Activated CD8-positive, alpha-beta T cell treated with anti-CD3 and anti-CD28 coated beads for 36 hours (primary cell): ENCODE data around the gene ASIC4. TPM values are rescaled to one million over a fixed set of nuclear protein-coding genes. Genes with fewer than 3 reads are reported as not detected.

ENCODE experiments used
- ATAC-seq: fragments of 200-7000 bp; cut with Tn5 transposase; one replicate; pipeline ENCODE4 v1.10.0; 2021; ENCODE audit warnings: mild to moderate bottlenecking, moderate library complexity
- CTCF ChIA-PET: fragments of 350-600 bp; sonication (Branson Sonifier 250); formaldehyde crosslinking; loops from one replicate; lab custom pipeline; 2021; ENCODE audit warnings: antibody characterized with exemption; lab: Charles Lee
- POLR2A ChIA-PET: fragments of 350-600 bp; sonication (Branson Sonifier 250); formaldehyde crosslinking; loops from one replicate; lab custom pipeline; 2021; ENCODE audit warnings: antibody characterized with exemption; lab: Charles Lee
- DNase-seq: peaks from one replicate; pipeline ENCODE4 v3.0.0-alpha.2; 2020
- H3K27ac Mint-ChIP-seq: one replicate; pipeline ENCODE4 v1.8.0; 2021; ENCODE audit warnings: mild to moderate bottlenecking, mixed read lengths
- H3K27me3 Mint-ChIP-seq: one replicate; pipeline ENCODE4 v1.8.0; 2021; ENCODE audit warnings: mixed read lengths
- H3K36me3 Mint-ChIP-seq: one replicate; pipeline ENCODE4 v1.8.0; 2021; ENCODE audit warnings: low read depth, mixed read lengths
- H3K4me1 Mint-ChIP-seq: one replicate; pipeline ENCODE4 v1.8.0; 2021; ENCODE audit warnings: low read depth, mixed read lengths
- H3K4me3 Mint-ChIP-seq: one replicate; pipeline ENCODE4 v1.8.0; 2021; ENCODE audit warnings: mild to moderate bottlenecking, moderate library complexity, mixed read lengths
- H3K9me3 Mint-ChIP-seq: one replicate; pipeline ENCODE4 v1.8.0; 2021; ENCODE audit warnings: mixed read lengths
- intact Hi-C: fragments of 100-400 bp; cut with micrococcal nuclease; formaldehyde crosslinking; loops from one replicate; pipeline ENCODE4 v1.10.0; 2022
- total RNA-seq, 2 experiments: library from RNA; stranded (reverse); gene quantifications; one replicate each; pipeline ENCODE4 v1.2.3, GENCODE V29; 2021
- TF ChIP-seq, protein P1 (sequence below): fragments of 200-600 bp; IDR thresholded peaks from one replicate; pipeline ENCODE4 v1.8.0; 2022; ENCODE audit warnings: antibody characterized with exemption, mild to moderate bottlenecking

Gene ASIC4
- total RNA-seq, 2 experiments from 2014 or later: not detected

DNA sequence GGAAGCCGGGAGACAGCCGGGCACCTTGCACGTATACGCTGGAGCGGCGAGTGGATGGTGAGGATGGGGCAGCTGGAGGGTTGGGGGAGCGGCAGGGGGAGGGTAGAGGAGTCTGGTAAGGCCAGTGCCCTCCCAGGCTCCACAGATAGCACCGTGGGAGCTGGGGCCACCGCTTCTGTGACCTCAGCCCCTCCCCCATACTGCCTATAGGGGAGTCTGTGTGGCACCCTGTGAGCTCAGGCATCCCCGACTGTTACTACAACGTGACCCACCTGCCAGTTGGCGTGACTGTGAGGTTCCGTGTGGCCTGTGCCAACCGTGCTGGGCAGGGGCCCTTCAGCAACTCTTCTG is 25.5 kb upstream of the ASIC4 start:
- TF ChIP-seq, protein P1, sequence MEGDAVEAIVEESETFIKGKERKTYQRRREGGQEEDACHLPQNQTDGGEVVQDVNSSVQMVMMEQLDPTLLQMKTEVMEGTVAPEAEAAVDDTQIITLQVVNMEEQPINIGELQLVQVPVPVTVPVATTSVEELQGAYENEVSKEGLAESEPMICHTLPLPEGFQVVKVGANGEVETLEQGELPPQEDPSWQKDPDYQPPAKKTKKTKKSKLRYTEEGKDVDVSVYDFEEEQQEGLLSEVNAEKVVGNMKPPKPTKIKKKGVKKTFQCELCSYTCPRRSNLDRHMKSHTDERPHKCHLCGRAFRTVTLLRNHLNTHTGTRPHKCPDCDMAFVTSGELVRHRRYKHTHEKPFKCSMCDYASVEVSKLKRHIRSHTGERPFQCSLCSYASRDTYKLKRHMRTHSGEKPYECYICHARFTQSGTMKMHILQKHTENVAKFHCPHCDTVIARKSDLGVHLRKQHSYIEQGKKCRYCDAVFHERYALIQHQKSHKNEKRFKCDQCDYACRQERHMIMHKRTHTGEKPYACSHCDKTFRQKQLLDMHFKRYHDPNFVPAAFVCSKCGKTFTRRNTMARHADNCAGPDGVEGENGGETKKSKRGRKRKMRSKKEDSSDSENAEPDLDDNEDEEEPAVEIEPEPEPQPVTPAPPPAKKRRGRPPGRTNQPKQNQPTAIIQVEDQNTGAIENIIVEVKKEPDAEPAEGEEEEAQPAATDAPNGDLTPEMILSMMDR: no peak
- Mint-ChIP-seq H3K9me3 (no peaks in the 10 kb centered on the region), H3K27ac (no peak overlapping the region), H3K4me1 (peaks cover 2% of the 10 kb centered on the region), H3K36me3 (no peaks in the 10 kb centered on the region), H3K4me3 (no peak overlapping the region), H3K27me3 (peaks cover 42% of the 10 kb centered on the region)
- no peak for DNase-seq
- intact Hi-C loops: no loop called here
- ATAC-seq: no peak
- ChIA-PET POLR2A (no interaction called here), CTCF (interaction anchor here (0.9 to 1.8 kb wide), 2 partner anchors 13 to 52 kb away, joined by 3 to 6 read pairs; no protein-coding TSS in a partner anchor)

GRCh38 chr2:219489315-219489714 is 25.0 kb upstream of the ASIC4 start:
- H3K9me3 Mint-ChIP-seq: no peaks in the 10 kb centered on the region
- H3K4me1 Mint-ChIP-seq: no peaks in the 10 kb centered on the region
- no peaks in the 10 kb centered on the region for H3K36me3 Mint-ChIP-seq
- peaks cover 41% of the 10 kb centered on the region for H3K27me3 Mint-ChIP-seq
- POLR2A ChIA-PET: no interaction called here
- intact Hi-C loops: no loop called here
- CTCF ChIA-PET: interaction anchor here (1.8 kb wide), 1 partner anchor 13 kb away, joined by 6 read pairs; no protein-coding TSS in a partner anchor
- TF ChIP-seq, protein P1: no peak
- no peak overlapping the region for H3K27ac Mint-ChIP-seq
- DNase-seq: no peak
- no peak overlapping the region for H3K4me3 Mint-ChIP-seq
- no peak for ATAC-seq

GRCh38 chr2:219490186-219490585 is 24.1 kb upstream of the ASIC4 start:
- Mint-ChIP-seq H3K36me3 (no peaks in the 10 kb centered on the region), H3K4me3 (no peak overlapping the region), H3K27me3 (peaks cover 45% of the 10 kb centered on the region), H3K27ac (no peak overlapping the region), H3K9me3 (no peaks in the 10 kb centered on the region), H3K4me1 (no peaks in the 10 kb centered on the region)
- TF ChIP-seq, protein P1: no peak
- POLR2A ChIA-PET: no interaction called here
- CTCF ChIA-PET: interaction anchor here (1.8 to 11.5 kb wide), 3 partner anchors 14 to 51 kb away, joined by 6 to 283 read pairs (median 8); no protein-coding TSS in a partner anchor
- ATAC-seq (no peak), DNase-seq (no peak)
- intact Hi-C loops: no loop called here

DNA sequence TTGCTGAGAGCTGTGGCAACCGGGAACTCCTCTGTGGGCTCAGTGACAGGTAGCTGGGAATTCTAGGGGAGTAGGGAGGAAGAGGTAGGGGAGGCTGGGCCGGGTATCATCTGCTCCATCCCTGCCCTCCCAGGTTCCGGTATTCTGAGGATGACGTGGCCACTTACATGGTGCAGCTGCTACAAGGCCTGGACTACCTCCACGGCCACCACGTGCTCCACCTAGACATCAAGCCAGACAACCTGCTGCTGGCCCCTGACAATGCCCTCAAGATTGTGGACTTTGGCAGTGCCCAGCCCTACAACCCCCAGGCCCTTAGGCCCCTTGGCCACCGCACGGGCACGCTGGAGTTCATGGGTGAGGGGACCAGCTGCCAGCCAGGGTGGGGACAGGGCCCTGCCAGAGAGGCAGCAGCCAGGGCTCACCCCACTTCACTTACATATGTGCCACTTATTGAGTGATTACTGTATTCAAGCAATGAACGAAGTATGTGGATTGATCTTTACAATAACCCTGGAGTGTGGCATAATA is 23.6 kb upstream of the ASIC4 start:
- ATAC-seq (no peak), DNase-seq (no peak)
- H3K27me3 Mint-ChIP-seq: peaks cover 45% of the 10 kb centered on the region
- ChIA-PET POLR2A (no interaction called here), CTCF (interaction anchor here (1.6 to 11.5 kb wide), 3 partner anchors 37 to 151 kb away, joined by 3 to 283 read pairs (median 8); no protein-coding TSS in a partner anchor)
- no peaks in the 10 kb centered on the region for H3K36me3 Mint-ChIP-seq
- TF ChIP-seq, protein P1: no peak
- no peak overlapping the region for H3K4me3 Mint-ChIP-seq
- H3K4me1 Mint-ChIP-seq: no peaks in the 10 kb centered on the region
- H3K9me3 Mint-ChIP-seq: no peaks in the 10 kb centered on the region
- intact Hi-C loops: no loop called here
- no peak overlapping the region for H3K27ac Mint-ChIP-seq

GRCh38 chr2:219491278-219491963 is 22.9 kb upstream of the ASIC4 start:
- TF ChIP-seq, protein P1: no peak
- no peak overlapping the region for H3K27ac Mint-ChIP-seq
- ChIA-PET POLR2A (no interaction called here), CTCF (interaction anchor here (1.6 to 11.5 kb wide), 4 partner anchors 9 to 150 kb away, joined by 3 to 283 read pairs (median 6); no protein-coding TSS in a partner anchor)
- H3K4me3 Mint-ChIP-seq: no peak overlapping the region
- H3K9me3 Mint-ChIP-seq: no peaks in the 10 kb centered on the region
- intact Hi-C loops: no loop called here
- peaks cover 46% of the 10 kb centered on the region for H3K27me3 Mint-ChIP-seq
- no peak for DNase-seq
- H3K36me3 Mint-ChIP-seq: no peaks in the 10 kb centered on the region
- peaks cover 1% of the 10 kb centered on the region for H3K4me1 Mint-ChIP-seq
- no peak for ATAC-seq
